ENCODE data around the gene CAPN10.

GRCh38 chr2:240559286-240559685 lies 27.2 kb upstream of the CAPN10 start:
- TF ChIP-seq CTCF (IDR thresholded peaks at IDR 0.05), result no peak
- no peak for TF ChIP-seq POLR2A (IDR thresholded peaks at IDR 0.05)
